Stromal cell of bone marrow (primary cell): ENCODE measurements around the gene APC2.
"Not testable (repeated sequence)": the region's sequence is repeated elsewhere in the genome, so short reads cannot be mapped to it uniquely, and the experiment has no call there.

Source experiments
- DNase-seq: peaks from one replicate; pipeline ENCODE4 v3.0.0-alpha.2; 2012; ENCODE audit warnings: low read depth

Gene APC2

GRCh38 chr19:1412995-1413800 is 36.7 kb upstream of the APC2 start:
- DNase-seq: no peak

GRCh38 chr19:1416014-1416841 is 33.7 kb upstream of the APC2 start:
- no peak for DNase-seq

GRCh38 chr19:1417145-1417544 is 32.8 kb upstream of the APC2 start:
- DNase-seq: no peak

- no peak for DNase-seq
These were observed 32.0 kb upstream of the APC2 start for GRCh38 chr19:1417681-1418495.

GRCh38 chr19:1418496-1418775 is 31.5 kb upstream of the APC2 start:
- DNase-seq: no peak

GRCh38 chr19:1418951-1419738 is 30.8 kb upstream of the APC2 start:
- no peak for DNase-seq

- not testable (repeated sequence) for DNase-seq
These were observed 29.8 kb upstream of the APC2 start for GRCh38 chr19:1420085-1420484.

- no peak for DNase-seq
These were observed 29.3 kb upstream of the APC2 start for GRCh38 chr19:1420590-1420989.

- no peak for DNase-seq
These were observed 28.5 kb upstream of the APC2 start for GRCh38 chr19:1421218-1421957.

- DNase-seq: no peak
These were observed 28.0 kb upstream of the APC2 start for GRCh38 chr19:1421958-1422305.

GRCh38 chr19:1422360-1422759 is 27.6 kb upstream of the APC2 start:
- no peak for DNase-seq

GRCh38 chr19:1422943-1423342 is 27.0 kb upstream of the APC2 start:
- no peak for DNase-seq

- no peak for DNase-seq
These were observed 26.3 kb upstream of the APC2 start for GRCh38 chr19:1423436-1424191.

- DNase-seq: no peak
These were observed 25.5 kb upstream of the APC2 start for GRCh38 chr19:1424192-1424955.

GRCh38 chr19:1425102-1425837 is 24.7 kb upstream of the APC2 start:
- no peak for DNase-seq

- DNase-seq: no peak
These were observed 24.0 kb upstream of the APC2 start for GRCh38 chr19:1425902-1426301.

- no peak for DNase-seq
These were observed 23.2 kb upstream of the APC2 start for GRCh38 chr19:1426736-1427135.

GRCh38 chr19:1427221-1427920 is 22.6 kb upstream of the APC2 start:
- DNase-seq: no peak
